ENCODE measurements around the gene OR1J4.
"Not testable (repeated sequence)": the region's sequence is repeated elsewhere in the genome, so short reads cannot be mapped to it uniquely, and the experiment has no call there.

OR1J4 gene, protein sequence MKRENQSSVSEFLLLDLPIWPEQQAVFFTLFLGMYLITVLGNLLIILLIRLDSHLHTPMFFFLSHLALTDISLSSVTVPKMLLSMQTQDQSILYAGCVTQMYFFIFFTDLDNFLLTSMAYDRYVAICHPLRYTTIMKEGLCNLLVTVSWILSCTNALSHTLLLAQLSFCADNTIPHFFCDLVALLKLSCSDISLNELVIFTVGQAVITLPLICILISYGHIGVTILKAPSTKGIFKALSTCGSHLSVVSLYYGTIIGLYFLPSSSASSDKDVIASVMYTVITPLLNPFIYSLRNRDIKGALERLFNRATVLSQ

DNA sequence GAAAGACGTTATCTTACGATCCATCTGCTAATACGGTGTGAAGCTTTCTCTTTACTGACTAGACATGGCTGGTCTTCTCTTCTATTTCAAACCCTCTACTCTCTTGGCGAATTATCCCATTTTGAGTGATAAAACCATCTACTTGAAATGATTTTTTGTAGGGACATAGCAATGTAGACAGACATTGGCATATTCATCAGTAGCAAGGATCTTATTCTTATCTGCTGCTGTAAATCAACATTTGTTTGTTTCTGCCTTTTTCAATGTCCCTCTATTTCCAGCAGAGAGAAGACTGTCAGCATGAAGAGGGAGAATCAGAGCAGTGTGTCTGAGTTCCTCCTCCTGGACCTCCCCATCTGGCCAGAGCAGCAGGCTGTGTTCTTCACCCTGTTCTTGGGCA lies at the start of gene OR1J4:
OR1J4 (plus strand) TSS at position 301 of the 400 bp plus-strand sequence; CDS start at position 301, 0 bp downstream.
- DNase-seq, result no peak

- DNase-seq, result no peak
Measured at GRCh38 chr9:122474561-122474960, 44.4 kb upstream of the OR1J4 start.

- no peak for DNase-seq
Measured at GRCh38 chr9:122475717-122476116, 43.2 kb upstream of the OR1J4 start.

GRCh38 chr9:122477346-122477745 lies 41.6 kb upstream of the OR1J4 start:
- DNase-seq, result no peak

DNA sequence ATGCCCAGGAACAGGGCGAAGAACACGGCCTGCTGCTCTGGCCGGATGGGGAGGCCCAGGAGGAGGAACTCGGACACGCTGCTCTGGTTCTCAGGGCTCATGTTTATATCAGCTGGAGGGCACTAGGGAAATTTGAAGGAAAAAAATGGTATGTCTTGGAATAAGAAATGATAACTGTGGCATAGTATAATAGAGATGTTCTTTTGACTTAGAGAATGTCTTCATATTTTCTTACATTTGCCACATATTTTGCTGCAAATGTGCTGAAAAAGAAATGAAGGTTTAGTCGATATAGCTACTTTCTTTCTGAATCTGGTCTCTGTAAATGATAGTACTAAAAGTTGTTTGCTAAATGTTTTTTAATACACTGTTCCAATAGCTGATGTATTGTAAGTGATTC lies 41.1 kb upstream of the OR1J4 start, which contains the start of gene OR1J1:
OR1J1 (minus strand) TSS at position 101 of the 400 bp plus-strand sequence; CDS start at position 101, 0 bp downstream.
- DNase-seq, result no peak

- no peak for DNase-seq
Measured at GRCh38 chr9:122479062-122479461, 39.9 kb upstream of the OR1J4 start.

DNA sequence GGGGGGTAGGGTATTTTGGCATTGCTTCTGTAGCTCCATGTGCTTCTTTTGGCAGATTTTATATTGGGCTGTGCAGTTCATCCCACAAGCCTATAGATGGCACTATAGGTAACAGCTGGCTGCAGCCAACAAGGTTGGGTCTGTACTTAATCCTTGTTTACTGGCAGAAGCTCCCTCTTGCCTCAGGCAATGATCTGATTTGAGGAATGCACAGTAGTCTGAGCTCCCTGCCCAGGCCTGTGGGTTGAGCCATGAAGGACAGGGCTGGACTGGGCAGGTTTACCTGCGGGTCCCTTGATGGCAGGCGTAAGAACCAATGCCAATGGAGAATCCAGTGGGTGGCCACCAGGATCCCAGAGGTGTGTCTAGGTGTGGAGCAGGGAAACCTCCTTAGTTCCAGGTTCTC lies 20.1 kb upstream of the OR1J4 start:
- peak; percentile 94 for DNase-seq

DNA sequence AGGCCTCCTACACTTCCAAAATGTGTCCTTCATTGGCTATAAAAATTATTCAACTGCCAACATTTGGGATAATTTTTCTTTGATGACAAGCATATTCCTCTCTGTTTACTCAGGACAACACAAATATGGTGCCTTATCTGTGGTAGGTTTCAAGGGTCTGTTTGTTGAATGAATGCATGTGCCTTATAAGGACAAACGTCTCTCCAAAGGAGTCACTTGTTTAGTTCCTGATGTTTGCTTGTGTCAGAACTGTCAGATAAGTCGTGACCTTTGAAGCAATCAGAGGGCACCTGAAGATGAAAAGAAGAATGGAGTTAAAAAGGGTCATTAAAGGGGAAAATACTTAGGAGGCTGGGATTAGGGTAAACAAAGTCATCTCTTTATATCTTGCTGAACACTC lies 12.0 kb upstream of the OR1J4 start:
- DNase-seq, result no peak

- DNase-seq, result no peak
Measured at GRCh38 chr9:122510502-122510901, 8.4 kb upstream of the OR1J4 start, which contains the start of gene OR1J2. TSS of gene OR1J2 (plus strand) at chr9:122510802. CDS start at chr9:122510802, 0 bp downstream.

- DNase-seq, result no peak
Measured at GRCh38 chr9:122518226-122518625, 715 bp upstream of the OR1J4 start.

DNA sequence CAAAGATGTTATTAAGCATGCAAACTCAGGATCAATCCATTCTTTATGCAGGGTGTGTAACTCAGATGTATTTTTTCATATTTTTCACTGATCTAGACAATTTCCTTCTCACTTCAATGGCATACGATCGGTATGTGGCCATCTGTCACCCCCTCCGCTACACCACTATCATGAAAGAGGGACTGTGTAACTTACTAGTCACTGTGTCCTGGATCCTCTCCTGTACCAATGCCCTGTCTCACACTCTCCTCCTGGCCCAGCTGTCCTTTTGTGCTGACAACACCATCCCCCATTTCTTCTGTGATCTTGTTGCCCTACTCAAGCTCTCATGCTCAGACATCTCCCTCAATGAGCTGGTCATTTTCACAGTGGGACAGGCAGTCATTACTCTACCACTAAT lies 435 bp downstream of the OR1J4 start:
- DNase-seq, result no peak

- DNase-seq, result no peak
Measured at GRCh38 chr9:122526602-122527001, 7.7 kb downstream of the OR1J4 start.

- DNase-seq, result no peak
Measured at GRCh38 chr9:122527193-122527592, 8.3 kb downstream of the OR1J4 start, which contains the start of gene OR1N1. TSS of gene OR1N1 (minus strand) at chr9:122527293. CDS start at chr9:122527293, 0 bp downstream.

GRCh38 chr9:122531157-122531556 lies 12.2 kb downstream of the OR1J4 start:
- DNase-seq, result not testable (repeated sequence)

- DNase-seq, result no peak
Measured at GRCh38 chr9:122536134-122536533, 17.2 kb downstream of the OR1J4 start.

DNA sequence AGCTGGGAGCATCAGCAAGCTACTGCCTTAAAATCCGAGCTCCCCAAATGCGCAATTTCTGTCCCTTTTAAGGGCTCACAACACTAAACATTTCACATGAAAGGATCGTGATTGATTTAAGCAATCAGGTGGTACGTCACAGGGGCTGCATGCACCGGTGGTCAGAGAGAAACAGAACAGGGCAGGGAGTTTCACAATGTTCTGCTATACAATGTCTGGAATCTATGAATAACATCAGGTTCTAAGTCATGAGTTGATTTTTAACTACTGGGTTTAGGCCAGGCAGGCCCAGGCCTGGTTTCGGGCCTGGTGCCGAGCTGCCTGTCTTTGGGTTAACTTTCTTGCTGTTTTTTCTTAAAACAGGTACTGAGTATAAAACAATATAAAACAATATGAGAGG lies 18.1 kb downstream of the OR1J4 start:
- not testable (repeated sequence) for DNase-seq

GRCh38 chr9:122538757-122539156 lies 19.8 kb downstream of the OR1J4 start:
- no peak for DNase-seq

DNA sequence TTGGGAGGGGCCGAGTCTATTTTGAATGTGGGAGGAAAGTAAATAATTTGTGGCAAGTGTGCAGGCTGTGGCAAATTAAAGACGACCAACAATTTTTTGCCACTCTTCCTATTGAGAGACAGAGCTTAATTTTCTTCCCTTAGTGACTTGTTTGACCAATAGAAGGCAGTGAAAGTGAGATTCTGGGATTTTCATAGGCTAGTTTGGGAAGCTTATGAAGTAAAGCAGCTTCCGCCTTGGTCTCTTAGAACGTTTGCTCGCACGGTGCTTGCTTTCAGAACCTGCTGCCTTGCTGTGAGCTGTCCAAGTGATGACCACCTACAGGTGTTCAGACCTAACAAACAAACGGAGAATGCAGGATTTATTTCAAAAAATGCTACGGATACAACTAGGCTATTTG lies 27.3 kb downstream of the OR1J4 start:
- DNase-seq, result no peak

GRCh38 chr9:122551371-122551770 lies 32.4 kb downstream of the OR1J4 start:
- DNase-seq, result no peak

DNA sequence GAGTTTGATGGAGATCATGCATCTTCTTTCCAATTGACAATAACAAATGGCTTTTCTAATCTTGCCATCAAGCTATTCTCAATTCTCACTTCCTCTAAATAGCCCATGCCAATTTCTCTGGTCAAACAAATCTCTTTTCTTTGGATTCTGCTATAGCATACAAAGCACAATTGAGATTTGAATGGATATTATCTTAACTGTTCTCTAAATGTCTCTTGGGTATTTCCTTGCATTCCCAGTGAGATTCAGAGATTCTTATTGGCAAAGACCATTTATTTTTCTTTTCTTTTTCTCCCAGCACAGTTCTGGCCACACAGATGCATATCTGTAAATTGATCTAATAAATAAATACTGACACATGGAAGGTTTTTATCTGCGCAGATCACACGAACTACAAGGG lies 33.9 kb downstream of the OR1J4 start, which contains the start of gene OR1N2:
OR1N2 (plus strand) TSS at position 301 of the 400 bp plus-strand sequence. CDS start 100 bp downstream, outside the sequence.
- no peak for DNase-seq

DNA sequence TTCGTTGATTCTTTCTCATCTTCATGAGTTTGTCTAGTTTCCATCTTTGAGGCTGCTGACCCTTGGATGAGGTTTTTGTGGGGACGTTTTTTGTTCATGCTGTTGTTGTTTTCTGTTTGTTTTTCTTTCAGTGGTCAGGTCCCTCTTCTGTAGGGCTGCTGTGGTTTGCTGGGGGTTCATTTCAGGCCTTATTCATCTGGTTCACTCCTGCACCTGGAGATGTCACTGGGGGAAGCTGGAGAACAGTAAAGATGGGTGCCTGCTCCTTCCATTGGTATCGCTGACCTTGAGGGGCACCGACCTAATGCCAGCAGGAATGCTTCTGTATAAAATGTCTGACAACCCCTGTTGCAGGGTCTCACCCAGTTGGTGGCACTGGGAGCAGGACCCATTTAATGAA lies 42.5 kb downstream of the OR1J4 start:
- DNase-seq, result no peak

GRCh38 chr9:122562134-122562760 lies 43.3 kb downstream of the OR1J4 start:
- peak; percentile 56 for DNase-seq

DNA sequence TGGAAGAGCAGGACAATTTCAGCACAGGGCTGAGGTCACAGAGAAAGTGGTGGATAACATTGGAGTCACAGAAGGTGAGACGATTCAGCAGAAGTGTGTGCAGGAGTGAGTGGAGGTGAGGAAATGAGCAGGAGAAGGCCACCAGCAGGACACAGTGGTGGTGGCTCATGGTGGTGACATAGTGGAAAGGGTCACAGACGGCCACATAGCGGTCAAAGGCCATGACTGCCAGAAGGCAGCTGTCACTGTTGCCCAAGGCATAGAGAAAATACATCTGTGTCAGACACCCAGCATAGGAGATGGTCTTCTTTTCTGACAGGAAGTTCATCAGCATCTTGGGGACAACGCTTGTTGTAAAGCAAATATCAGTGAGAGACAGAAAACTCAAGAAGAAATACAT lies 49.0 kb downstream of the OR1J4 start:
- DNase-seq, result no peak

All from islet precursor cell (in vitro differentiated cells).